SIG-M5 treated with dmso at 0.1 percent for 504 hours (cell line): ENCODE data around the gene B4GALNT1.
"Not testable (repeated sequence)": the region's sequence is repeated elsewhere in the genome, so short reads cannot be mapped to it uniquely, and the experiment has no call there.

Source experiments
- DNase-seq: peaks from one replicate; lab custom pipeline; 2025; ENCODE audit not compliant: unreplicated experiment; lab: John Stamatoyannopoulos, UW

The B4GALNT1 gene

DNA sequence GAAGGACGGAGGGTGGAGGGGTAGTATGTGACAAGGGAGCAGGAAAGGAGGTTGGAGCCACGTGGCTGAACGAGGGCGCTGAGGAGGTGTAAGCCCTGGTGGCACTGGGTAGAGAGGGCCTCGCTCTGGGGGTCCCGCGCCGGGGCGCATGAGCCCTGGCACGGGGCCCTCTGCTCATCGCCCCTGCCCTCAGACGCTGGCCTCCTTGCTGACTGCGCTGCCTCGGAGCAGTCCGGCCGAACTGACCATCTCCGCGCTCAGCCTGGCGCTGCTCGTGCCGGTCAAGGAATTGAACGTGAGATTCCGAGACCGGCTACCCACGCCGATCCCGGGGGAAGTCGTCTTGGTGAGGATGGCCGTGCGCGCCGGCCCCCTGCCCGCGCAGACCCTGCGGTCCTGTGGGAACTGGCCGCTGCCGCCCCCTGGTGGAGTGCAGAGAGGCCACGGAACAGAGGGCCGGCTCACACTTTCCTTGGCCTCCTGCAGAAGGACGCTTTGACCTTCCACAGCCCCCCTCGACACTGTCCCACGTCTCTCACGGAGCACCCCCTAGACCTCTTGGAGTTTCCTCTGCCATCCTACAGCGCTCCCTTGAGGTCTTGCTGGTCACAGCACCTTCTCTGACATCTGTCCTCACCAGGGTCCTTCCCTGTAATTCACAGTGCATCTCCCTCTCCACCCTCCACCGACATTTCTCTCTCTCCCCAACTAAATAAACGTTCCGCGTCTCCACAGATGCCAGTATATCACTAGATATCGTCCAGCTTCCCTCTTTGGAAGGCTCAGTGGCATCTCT, 11.3 kb downstream of the B4GALNT1 start:
- DNase-seq: peak; percentile 48

DNA sequence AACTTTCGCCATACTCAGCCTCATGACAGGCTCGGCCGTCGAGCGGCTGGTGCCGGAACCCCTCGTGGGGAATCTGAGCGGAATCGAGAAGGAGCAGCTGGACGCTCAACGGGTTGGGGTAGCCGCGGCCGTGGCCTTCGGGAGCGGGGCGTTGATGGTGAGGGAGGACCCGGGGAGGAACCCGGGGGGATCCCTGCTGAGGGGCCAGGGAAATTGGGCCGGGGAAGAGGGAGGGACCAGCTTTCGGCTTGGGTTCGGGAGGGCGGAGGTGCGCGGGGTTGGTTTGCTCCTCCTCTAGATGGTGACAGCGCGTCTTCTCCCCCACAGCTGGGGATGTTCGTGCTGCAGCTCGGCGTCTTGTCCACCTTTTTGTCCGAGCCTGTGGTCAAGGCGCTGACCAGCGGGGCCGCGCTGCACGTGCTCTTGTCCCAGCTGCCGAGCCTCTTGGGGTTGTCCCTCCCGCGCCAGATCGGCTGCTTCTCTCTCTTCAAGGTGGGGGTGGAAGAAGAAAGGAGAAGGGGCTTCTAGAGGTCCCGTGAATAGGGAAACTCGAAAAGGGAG, 12.0 kb downstream of the B4GALNT1 start:
- peak; percentile 18 for DNase-seq

DNA sequence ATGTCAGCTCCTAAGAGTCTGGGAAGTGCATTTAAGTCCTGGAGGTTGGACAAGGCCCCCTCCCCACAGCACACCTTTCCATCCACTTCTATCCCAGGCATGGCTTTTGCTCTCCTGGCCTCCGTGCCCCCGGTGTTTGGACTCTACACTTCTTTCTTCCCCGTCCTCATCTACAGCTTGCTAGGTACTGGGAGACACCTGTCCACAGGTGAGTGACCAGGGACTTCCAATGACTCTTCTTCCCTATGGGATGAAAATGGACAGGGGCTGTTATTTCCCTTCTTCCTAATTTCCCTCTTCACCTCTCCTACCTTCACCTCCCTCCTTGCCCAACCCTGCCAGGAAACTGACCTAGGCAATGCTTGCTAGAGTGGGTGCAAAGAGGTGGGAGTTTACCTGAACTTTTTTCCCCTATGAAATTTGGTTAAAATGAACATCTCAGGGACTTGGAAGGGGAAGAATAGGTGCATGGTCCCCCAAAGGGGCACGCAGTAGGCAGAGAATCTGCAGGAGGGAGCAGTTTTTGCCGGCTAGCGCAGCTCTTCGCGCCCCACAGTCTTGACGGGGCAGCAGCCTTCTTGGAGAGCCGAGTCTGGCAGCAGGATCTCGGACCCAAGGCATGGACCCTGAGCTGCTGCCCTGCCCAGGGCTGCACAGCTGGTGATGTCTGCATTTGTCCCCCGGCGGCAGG, 12.6 kb downstream of the B4GALNT1 start:
- no peak for DNase-seq

DNA sequence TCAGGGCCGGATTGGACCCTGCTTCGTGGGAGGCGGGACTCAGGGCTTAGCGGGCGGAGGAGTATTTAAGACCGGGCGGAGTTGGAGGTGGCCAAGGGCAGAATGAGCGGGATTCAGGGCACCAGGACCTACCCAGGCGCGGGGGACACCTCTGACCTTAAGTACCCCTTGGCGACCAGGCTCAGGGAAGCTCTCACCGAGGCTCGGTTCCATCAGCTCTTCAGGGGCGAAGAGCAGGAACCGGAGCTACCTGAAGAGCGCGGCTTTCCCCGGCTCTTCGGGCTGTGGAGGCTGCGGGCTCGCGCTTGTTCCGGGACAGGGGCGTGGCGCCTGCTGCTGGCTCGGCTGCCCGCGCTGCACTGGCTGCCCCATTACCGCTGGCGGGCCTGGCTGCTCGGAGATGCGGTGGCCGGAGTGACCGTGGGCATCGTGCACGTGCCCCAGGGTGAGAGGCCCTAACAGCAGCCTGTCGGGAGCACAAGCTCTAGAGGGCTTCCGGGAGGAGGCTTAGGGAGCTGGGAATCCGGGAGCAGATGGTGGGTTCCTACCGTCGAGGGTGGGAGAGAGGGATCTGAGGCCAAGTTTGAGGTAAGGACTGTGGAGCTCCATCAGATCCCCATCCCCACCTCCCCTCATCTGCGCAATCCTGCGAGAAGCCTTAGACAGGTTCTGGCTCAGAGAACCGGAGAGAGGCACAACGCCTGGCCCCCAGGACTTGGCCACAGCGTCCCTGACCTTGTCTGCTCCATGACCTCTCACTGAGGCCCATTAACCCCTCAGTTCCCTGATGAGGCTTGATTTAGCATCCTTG, 13.4 kb downstream of the B4GALNT1 start:
- DNase-seq: no peak

DNA sequence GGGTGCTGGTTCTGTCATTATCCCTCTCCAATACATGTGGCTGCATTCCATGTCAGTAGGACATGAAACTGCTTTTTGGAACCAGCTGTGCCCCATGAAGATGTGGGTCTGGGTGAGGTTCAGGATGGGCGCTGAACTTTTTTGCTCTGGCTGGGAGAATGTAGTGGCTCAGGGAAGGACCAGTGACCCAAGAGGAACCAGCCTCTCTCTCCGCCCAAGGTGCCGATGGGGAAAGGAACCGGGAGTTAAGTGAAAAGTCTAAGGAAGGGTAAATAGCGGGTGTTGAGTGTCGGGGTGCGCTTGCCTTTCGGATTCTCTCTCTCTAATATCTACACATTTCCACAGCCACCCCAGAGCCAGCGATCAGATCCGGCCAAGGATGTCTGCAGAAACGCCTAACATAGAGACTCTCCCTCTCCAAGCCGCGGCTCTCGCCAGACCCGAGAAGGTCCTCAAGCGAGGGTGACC, 14.0 kb downstream of the B4GALNT1 start:
- DNase-seq: no peak

DNA sequence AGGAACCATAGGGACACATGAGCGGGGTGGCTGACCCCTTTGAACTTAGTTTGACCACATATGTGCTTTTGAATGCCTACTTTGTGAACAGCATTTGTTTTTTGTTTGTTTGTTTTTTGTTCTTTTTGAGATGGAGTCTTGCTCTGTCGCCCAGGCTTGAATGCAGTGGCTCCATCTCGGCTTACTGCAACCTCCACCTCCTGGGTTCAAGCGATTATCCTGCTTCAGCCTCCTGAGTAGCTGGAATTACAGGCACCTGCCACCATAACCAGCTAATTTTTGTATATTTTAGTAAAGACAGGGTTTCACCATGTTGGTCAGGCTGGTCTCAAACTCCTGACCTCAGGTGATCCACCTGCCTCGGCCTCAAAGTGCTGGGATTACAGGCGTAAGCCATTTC, 14.6 kb downstream of the B4GALNT1 start:
- not testable (repeated sequence) for DNase-seq

DNA sequence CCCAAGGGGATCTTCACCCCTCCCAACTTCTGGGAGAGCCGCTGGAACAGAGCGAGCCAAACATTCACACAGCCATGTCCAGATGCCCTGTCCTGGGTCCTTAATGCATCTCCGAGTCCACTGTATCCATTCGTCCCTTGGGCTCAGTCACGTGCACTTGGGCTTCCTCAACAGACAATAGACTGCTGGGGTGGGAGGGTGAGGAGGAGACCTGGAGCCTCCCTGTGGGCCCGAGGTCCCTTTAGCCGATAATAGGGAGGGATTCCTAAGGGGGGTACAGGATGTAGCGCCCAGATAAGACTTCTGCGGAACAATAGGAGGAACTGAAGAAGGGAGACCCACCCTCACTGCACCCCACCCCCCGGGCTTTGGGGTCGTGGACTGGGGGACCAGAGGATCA, 15.1 kb downstream of the B4GALNT1 start:
- DNase-seq: no peak

DNA sequence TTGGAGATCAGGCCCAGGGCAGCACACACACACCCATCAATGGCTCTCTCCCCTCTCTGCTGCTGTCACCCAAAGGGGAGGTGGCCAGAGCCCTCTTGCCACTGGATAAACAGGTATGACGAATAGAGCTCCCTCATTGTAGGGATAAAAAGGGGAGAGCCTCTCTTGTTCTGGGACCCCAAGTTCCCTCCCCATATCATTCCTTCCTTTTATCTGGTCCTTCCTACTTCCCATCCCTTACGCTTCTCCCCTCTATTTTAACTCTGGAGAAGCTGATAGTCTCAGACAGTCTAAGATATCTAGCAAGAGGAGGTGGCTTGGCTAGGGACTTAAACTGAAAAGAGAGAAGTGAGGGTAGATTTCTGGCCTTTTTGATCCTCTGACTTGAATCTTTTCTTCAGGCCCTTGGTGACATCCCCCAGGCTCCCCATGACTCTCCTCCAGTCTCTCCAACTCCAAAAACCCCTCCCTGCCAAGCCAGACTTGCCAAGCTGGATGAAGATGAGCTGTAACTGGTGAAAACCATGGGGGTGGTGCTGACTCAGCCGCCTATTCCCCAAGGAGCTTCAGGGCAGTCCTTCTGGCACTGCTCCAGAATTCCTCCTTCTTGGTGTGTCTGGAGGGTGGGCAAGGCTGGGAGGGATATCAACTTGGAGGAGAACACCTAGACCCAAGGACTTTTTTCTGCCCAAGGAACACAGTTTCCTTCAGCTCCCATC, 16.5 kb downstream of the B4GALNT1 start:
- DNase-seq: no peak

DNA sequence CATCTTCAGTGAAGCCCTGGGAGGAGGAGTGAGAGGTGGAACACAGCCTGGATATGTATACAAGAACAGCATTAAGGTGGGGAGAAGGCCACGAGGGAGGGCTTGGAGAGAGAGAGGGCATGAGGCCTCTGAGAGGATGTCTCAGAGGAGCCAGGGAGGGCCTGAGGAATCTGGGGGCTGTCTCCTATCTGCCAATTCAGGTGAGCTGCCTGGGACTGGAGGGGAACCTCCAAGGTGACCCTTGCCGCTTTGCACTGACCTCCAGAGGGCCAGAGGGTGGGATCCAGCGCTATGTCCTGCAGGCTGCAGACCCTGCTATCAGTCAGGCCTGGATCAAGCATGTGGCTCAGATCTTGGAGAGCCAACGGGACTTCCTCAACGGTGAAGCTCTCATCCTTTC, 17.4 kb downstream of the B4GALNT1 start:
- DNase-seq: no peak

DNA sequence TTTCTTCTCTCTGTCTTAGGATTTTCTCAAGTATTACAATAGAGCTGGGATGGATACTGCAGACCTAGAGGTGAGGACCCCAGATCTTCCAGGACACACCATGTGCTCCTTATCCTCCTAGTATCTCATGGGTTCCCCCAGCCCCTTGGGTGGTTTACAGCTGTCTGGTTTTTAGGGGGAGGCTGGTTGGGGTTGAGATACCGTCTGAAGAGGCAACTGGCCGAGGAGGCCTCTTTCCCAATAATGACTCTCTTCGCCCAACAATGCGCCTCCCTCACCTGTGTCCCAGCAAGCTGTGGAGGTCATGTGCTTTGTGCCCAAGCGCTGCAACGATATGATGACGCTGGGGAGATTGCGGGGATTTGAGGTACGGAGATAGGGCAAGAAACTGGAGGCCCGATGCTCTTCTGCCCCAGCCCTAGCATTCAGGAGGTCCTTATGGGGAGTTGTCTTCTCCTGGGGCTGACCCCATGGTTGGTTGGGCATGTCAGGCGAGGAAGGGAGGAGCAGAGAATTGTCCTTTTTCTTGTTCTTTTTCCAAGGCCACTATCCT, 18.0 kb downstream of the B4GALNT1 start:
- DNase-seq: no peak

DNA sequence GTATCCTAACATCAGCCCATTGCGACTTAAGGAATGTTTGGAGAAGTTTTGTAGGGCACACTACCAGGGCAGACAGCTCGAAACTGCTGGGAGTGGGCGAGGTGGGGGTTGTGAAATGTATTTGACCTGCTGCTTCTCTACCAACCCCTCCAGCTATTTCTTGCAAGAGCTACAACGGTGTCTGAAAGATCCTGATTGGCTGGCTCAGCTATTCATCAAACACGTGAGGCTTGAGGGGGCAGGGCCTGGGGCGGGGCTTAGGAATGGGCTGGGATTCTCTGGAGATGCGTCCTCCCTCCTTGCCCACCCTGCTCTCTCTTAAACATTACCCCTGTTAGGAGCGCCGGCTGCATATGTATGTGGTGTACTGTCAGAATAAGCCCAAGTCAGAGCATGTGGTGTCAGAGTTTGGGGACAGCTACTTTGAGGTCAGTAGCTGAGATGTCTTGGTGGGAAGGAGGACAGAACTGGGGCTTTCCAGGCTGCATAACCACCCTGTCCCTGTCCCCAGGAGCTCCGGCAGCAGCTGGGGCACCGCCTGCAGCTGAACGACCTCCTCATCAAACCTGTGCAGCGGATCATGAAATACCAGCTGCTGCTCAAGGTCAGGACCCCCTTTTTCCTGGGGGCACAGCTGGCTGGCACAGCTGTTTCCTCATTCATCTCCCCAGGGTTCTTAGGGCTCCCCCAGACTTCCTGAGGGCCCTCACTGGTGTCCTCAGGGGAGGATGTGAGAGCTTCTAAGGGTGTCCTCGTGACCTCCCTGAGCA, 18.6 kb downstream of the B4GALNT1 start:
- DNase-seq: peak; percentile 51

DNA sequence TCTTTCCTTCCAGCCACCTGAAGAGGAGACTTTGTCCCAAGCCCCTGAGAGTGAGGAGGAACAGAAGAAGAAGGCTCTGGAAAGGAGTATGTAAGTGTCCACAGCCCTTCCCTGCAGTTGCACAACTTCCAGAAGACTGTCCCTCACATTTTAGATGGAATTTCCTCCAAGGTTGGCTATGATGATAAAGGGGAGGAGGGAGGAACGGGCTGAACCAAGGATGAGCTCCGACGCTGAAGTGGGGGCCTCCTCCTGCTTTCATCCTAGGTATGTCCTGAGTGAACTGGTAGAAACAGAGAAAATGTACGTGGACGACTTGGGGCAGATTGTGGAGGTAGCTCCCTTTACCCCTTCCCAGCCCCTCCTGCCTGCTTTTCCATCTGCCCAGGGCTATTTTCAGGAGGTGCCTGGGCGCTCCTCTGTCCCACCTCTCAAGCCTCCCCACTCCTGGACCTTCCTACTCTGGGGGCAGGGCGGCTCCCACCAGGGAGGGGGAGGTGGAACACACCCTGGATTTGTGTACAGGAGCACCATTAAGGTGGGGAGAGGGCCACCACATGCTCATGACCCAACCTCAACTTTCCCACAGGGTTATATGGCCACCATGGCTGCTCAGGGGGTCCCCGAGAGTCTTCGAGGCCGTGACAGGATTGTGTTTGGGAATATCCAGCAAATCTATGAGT, 19.4 kb downstream of the B4GALNT1 start:
- DNase-seq: no peak

DNA sequence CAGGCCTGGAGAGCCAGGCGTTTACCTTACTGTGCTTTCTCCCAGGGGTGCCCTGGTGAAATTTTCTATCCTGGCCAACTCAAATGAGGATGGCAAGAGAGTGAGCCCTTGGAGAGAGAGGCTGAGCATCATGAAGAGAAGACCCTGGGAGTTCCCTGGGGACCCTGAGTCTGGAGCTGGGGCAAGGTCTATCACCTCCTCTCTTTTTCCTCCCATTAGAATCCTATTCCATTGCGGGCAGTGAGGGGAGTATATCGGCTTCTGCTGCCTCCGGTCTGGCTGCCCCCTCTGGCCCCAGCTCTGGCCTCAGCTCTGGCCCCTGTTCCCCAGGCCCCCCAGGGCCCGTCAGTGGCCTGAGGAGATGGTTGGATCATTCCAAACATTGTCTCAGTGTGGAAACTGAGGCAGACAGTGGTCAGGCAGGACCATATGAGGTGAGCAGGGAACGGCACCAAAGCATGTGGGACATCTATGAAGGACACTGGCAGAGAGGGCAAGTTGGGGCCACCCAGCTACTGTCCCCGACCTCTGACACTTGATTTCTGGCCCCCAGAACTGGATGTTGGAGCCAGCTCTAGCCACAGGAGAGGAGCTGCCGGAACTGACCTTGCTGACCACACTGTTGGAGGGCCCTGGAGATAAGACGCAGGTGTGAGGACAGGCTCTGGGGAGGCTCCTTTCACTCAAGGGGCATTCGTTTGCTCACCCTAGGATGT, 20.1 kb downstream of the B4GALNT1 start:
- DNase-seq: no peak

DNA sequence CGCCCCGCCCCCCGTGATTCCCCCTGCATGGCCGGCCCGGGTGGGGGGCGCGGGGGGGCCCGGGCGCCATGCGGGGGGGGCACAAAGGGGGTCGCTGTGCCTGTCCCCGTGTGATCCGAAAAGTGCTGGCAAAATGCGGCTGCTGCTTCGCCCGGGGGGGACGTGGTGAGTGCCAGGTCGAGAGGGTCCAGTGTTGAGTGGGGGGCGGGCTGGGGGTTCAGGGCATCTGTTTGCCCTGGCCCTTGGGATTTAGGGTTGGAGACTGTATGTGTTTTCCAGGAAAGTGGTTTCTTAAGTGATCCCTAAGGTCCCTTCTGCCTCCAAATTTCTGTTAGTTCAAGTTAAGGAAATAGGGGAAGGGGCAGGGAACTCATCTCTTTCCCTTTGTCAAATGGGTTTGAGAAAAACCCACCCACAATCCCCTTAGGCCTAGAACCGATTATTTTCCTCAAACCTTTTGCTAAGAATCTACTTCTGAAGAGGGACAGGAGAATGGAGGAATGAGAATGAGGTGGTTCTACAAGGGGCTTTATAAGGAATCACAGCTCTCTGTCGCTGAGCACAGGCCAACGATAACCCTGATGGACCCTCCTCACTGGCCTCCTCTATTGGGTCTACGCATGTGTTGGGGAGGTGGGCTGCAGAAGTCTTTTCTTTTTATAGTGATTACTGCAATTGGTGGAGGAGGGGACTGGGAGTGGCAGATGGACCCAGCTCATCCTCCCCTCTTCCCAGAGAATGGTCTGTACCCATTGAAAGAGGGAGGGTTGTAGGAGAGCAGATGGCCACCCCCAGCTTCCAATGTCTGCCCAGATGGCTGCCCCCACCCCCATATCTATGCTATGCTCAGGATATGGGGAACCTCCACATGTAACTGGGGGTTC, 20.9 kb downstream of the B4GALNT1 start:
- DNase-seq: no peak

DNA sequence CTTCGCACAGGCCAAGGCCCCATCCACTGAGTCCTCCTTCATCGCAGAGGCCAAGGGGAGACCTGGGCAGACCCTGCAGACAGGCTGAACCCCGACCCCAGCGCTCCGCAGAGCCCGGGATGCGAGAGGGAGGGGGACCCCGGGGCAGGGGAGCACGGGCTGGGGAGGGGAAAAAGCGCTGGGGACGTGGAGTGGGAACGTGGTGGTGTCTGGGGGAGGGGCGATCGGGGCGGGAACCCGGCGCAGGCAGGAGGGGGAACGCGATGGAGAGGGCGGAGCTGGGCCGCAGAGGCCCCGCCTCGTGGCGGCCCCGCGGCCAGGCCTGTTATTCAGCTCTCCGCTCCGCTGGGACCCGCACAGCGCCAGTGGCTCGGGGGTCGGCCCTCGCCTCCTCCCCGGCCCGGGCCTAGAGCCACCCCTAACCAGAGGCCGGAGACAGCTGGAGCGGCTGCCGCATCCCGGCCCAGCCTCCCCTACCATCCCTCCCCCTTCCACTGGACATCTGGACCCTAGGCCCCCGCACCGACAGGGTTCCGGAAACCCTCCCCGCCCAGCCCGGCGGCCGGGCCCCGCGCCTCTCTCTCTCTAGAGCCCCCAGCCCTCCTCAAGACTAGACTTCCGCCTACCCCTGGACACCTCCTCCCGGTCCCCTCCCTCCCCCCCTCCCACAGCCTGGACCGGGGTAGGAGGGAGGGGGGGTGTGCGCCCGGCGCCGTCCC, 21.7 kb downstream of the B4GALNT1 start, which contains the start of gene ARHGEF25:
ARHGEF25 (plus strand) TSS at position 328 of the 719 bp plus-strand sequence. CDS start 460 bp downstream, outside the sequence.
- no peak for DNase-seq

DNA sequence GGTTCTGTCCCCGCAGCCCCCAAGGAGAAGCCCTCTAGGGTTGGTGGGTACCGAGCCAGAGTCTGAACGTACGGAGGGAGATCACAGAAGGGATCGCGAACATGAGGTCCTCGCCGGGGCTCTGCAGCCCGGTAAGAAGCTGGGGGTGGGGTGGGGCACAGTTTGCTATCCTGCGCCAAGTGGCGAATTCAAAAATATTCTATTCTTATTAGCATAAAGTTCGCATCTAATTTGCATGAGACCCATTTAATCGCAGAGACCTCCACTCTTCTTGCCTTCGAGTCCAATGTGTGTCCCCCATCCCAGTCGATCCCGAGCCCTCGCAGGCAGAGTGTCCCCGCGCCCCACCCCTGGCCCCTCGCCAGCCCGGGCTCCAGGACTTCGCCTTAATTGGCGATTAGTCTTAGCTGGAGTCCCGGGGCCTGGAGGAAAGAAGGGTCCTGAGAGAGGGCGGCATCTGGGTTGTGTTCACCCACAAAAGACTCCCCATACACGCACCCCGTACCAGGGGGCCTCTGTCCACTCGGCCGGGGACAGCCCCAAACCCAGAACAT, 22.4 kb downstream of the B4GALNT1 start:
- DNase-seq: no peak
